Measurements from ENCODE around the gene CCDC116. TPM values are rescaled to one million over a fixed set of nuclear protein-coding genes. Genes with fewer than 3 reads are reported as not detected.
A peak's percentile ranks its signal among the peaks of the same experiment; 100 is the strongest.

The CCDC116 gene
- total RNA-seq, 6 experiments from 2014 or later, result not detected

DNA sequence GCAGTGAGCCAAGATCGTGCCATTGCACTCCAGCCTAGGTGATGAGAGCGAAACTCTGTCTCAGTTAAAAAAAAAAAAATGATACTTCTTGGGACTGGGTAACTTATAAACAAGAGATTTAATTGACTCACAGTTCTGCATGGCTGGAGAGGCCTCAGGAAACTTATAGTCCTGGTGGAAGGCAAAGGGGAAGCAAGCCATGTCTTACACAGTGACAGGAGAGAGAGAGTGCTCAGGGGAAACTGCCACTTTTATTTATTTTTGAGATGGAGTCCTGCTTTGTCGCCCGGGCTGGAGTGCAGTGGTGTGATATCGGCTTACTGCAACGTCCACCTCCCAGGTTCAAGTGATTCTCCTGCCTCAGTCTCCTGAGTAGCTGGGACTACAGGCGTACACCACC, 17.7 kb downstream of the CCDC116 start:
- H3K4me1 ChIP-seq, result peaks cover 0 to 21% (median 5%) of the 10 kb centered on the region in 4 donors
- no peaks in the 10 kb centered on the region for H3K9me3 ChIP-seq
- DNase-seq (no peak), ATAC-seq (no peak)
- TF ChIP-seq POLR2A (IDR thresholded peaks at IDR 0.05), result no peak
- TF ChIP-seq, protein P1, sequence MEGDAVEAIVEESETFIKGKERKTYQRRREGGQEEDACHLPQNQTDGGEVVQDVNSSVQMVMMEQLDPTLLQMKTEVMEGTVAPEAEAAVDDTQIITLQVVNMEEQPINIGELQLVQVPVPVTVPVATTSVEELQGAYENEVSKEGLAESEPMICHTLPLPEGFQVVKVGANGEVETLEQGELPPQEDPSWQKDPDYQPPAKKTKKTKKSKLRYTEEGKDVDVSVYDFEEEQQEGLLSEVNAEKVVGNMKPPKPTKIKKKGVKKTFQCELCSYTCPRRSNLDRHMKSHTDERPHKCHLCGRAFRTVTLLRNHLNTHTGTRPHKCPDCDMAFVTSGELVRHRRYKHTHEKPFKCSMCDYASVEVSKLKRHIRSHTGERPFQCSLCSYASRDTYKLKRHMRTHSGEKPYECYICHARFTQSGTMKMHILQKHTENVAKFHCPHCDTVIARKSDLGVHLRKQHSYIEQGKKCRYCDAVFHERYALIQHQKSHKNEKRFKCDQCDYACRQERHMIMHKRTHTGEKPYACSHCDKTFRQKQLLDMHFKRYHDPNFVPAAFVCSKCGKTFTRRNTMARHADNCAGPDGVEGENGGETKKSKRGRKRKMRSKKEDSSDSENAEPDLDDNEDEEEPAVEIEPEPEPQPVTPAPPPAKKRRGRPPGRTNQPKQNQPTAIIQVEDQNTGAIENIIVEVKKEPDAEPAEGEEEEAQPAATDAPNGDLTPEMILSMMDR (IDR thresholded peaks at IDR 0.05), result no peak
- intact Hi-C loops (cut with DNase I), result no loop called here
- H3K36me3 ChIP-seq, result peaks cover 0 to 8% (median 2%) of the 10 kb centered on the region in 4 donors
- H3K4me3 ChIP-seq, result no peak overlapping the region
- H3K27ac ChIP-seq, result no peak overlapping the region
- no peaks in the 10 kb centered on the region for H3K27me3 ChIP-seq
- WGBS (ENCODE audit: insufficient coverage, low coverage, low lambda C conversion rate, missing lambda C conversion rate), result 91% methylated on average over 7 of the region's 7 CpGs

DNA sequence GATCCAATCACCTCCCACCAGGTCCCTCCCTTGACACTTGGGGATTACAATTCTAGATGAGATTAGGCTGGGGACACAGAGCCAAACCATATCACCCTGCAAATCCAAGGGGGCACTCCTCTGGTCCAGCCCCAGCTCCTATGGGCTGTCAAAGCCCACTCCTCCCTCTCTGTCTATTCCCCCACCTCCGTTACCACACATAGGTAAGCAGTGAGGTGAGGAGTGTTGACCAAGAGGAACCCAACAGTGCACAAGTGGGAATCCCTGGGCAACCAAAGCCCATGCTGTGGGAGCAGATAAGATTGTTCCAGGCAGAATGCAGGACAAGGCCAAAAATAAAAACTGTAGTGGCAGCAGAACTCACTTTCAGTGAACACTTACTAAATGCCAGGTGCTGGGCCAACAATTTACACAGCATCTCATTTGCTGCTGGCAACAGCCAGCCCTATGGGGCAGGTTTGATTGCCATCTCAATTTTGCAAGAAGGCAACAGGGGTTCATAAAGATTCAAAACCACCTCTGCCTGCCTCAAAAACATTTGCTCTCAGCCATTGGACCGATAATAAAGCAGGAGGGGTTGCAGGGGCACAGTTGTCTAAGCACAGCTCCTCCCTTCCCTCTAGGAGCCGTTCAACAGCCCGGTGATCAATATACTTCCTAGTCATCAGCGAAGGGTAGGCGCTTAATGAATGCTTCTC, 18.4 kb downstream of the CCDC116 start:
- no peak for DNase-seq
- no peak overlapping the region for H3K27ac ChIP-seq
- WGBS (ENCODE audit: insufficient coverage, low coverage, low lambda C conversion rate, missing lambda C conversion rate), result 40% methylated on average over 5 of the region's 6 CpGs

DNA sequence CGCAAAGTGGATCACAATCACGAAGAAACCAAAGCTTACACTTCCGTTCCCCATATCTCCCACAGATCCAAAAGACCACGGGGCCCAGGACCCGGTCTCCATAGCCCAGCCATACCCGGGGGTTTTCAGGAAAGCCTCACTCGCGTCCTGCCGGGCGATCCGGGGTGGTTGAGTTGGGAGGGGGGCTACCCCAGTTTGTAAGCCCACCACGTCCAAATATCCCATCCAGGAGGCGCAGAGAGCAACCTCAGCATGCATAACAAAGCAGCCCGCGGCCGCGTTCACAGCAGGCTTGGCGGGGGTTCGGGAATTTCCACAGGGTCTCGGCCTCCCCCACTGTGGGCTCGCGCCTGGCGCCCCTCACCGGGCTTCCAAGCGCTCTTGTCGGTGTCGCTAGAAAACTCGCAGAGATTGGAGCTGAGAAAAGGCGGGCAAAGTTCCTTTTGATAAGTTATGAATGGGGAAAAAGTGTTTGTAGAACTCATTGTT, 19.0 kb downstream of the CCDC116 start:
- WGBS (ENCODE audit: insufficient coverage, low coverage, low lambda C conversion rate, missing lambda C conversion rate), result 4% methylated on average over 10 of the region's 29 CpGs
- no peaks in the 10 kb centered on the region for H3K27me3 ChIP-seq
- DNase-seq, result peak in 2 of 3 donors; percentile 38 to 61
- no peaks in the 10 kb centered on the region for H3K9me3 ChIP-seq
- H3K36me3 ChIP-seq, result peaks cover 0 to 8% (median 0%) of the 10 kb centered on the region in 4 donors
- peak; percentile 2 to 13 (median 6) for ATAC-seq
- no peak overlapping the region for H3K27ac ChIP-seq
- H3K4me3 ChIP-seq, result peak overlapping the region; percentile 19 to 50 (median 37)
- H3K4me1 ChIP-seq, result peaks cover 0 to 16% (median 3%) of the 10 kb centered on the region in 4 donors
- intact Hi-C loops (cut with DNase I), result no loop called here
- TF ChIP-seq, protein P1 (IDR thresholded peaks at IDR 0.05), result no peak
- no peak for TF ChIP-seq POLR2A (IDR thresholded peaks at IDR 0.05)

More for the DNA sequence above, 18.4 kb downstream of the CCDC116 start:
- no peak for TF ChIP-seq POLR2A (IDR thresholded peaks at IDR 0.05)
- TF ChIP-seq, protein P1 (IDR thresholded peaks at IDR 0.05), result no peak
- no peaks in the 10 kb centered on the region for H3K27me3 ChIP-seq
- H3K9me3 ChIP-seq, result no peaks in the 10 kb centered on the region
- H3K36me3 ChIP-seq, result peaks cover 0 to 8% (median 2%) of the 10 kb centered on the region in 4 donors
- ATAC-seq, result peak in 2 of 4 donors; percentile 2 to 4
- intact Hi-C loops (cut with DNase I), result no loop called here
- H3K4me3 ChIP-seq, result peak overlapping the region in 2 of 3 donors; percentile 19 to 50
- H3K4me1 ChIP-seq, result peaks cover 0 to 21% (median 5%) of the 10 kb centered on the region in 4 donors

DNA sequence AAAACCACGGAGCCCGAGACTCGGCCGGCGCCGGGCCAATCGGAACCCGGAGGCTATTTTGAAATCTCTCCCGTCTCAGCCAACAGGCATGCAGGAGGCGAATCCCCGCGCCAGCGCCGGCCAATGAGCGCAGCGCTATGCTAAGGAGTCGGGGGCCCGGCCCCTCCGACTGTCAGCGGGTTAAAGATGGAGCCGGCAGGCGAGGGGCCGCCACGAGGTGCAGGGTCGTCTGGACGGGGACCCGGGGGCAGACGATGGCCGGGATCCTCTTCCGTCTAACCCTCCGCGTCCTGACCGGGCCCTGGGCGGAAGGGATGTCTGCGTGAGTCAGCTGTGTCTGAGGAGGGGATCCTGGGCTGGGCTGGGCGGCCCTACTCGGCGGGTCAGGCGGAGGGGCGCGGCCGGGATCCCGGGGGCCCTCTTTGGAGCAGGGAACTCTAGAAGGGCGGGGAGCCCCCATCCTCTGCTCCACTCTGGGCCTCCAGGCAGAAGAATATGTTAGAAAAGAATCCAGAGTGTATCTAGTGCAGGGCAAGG, 19.5 kb downstream of the CCDC116 start:
- no peak for TF ChIP-seq POLR2A (IDR thresholded peaks at IDR 0.05)
- TF ChIP-seq, protein P1 (IDR thresholded peaks at IDR 0.05), result no peak
- DNase-seq (peak; percentile 85 to 88 (median 86)), ATAC-seq (peak; percentile 84 to 94 (median 89))
- WGBS (ENCODE audit: insufficient coverage, low coverage, low lambda C conversion rate, missing lambda C conversion rate), result under 1% methylated on average over 18 of the region's 44 CpGs
- Histone ChIP-seq H3K27ac (no peak overlapping the region), H3K36me3 (peaks cover 0 to 8% (median 0%) of the 10 kb centered on the region in 4 donors), H3K4me1 (peaks cover 0 to 16% (median 3%) of the 10 kb centered on the region in 4 donors), H3K9me3 (no peaks in the 10 kb centered on the region), H3K4me3 (peak overlapping the region; percentile 19 to 50 (median 37)), H3K27me3 (no peaks in the 10 kb centered on the region)
- intact Hi-C loops (cut with DNase I), result no loop called here
